ENCODE data around the gene ZSWIM1.

Gene ZSWIM1

GRCh38 chr20:45933266-45934045, 52.4 kb downstream of the ZSWIM1 start:
- DNase-seq: peak; percentile 89

DNA sequence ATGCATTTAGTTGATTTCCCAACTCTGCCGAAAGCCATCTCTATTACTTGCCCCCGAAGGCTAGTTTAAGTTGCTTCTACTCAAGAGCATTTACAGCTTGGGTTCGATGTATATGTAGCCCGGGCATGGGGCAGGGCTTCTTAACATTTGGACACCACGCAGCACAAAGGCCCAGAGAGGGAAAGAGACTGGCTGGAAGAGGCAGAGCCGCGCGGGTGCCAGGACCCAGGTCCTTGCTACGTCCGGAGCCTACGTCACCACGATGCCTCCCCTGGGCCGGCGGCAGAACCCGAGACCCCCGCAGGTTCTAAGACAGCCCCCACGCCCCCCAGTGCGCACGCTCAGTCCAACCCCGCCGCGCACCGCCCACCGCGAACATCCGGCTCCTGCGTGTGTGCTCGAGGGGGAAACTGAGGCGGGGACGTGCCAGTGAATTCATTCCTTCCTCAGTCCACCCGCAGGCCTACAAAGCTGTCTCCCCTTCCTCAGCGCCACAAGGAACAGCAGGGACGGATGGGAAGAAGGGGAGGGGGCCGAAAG, 53.1 kb downstream of the ZSWIM1 start:
- peak; percentile 60 for DNase-seq
